Fibroblast of lung (primary cell): ENCODE measurements around the gene NIPSNAP2.

Experiments
- EZH2 ChIP-seq: IDR thresholded peaks from 2 replicates; pipeline ENCODE4 v1.5.1; 2012; ENCODE audit warnings: low read length, control low read depth, mild to moderate bottlenecking; ENCODE audit errors: missing control alignments
- TF ChIP-seq, protein P1 (sequence below), 2 donors: IDR thresholded peaks in 1 of 2; conservative IDR thresholded peaks in 1 of 2; 1 replicate in 1 of 2; 2 replicates in 1 of 2; pipeline ENCODE4 v1.5.1; 2011 to 2012; ENCODE audit warnings: low read length in 2 of 2, control low read depth in 1 of 2, inconsistent platforms in 1 of 2, low read depth in 1 of 2, mild to moderate bottlenecking in 1 of 2

DNA sequence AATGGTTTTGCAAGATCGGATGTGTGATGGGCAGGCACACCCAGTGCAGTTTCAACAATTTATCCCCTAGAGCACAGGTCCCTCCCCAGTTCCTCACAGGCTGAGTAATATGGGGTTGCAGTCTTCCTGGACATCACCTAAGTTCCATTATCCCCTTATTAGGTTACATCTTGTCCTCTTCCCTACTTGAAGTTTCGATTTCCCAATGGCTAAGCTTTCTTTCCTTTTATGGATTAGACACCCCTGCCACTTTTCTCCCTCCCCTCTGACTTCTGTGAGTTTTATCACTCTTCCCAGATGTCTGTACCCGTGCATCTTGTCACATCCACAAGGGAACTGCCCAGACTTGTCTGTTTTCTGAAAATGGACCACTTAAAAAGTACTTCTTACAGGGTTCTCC, 2.4 kb upstream of the NIPSNAP2 start:
- TF ChIP-seq, protein P1, sequence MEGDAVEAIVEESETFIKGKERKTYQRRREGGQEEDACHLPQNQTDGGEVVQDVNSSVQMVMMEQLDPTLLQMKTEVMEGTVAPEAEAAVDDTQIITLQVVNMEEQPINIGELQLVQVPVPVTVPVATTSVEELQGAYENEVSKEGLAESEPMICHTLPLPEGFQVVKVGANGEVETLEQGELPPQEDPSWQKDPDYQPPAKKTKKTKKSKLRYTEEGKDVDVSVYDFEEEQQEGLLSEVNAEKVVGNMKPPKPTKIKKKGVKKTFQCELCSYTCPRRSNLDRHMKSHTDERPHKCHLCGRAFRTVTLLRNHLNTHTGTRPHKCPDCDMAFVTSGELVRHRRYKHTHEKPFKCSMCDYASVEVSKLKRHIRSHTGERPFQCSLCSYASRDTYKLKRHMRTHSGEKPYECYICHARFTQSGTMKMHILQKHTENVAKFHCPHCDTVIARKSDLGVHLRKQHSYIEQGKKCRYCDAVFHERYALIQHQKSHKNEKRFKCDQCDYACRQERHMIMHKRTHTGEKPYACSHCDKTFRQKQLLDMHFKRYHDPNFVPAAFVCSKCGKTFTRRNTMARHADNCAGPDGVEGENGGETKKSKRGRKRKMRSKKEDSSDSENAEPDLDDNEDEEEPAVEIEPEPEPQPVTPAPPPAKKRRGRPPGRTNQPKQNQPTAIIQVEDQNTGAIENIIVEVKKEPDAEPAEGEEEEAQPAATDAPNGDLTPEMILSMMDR (conservative IDR thresholded peaks at IDR 0.05 in 1 of 2, IDR thresholded peaks at IDR 0.05 in 1 of 2; ENCODE audit: low read depth in 1 of 2, low read length in 2 of 2), result no peak
- TF ChIP-seq EZH2, result no peak
